ENCODE data around the gene C1orf94.

C1orf94 gene

GRCh38 chr1:34262023-34262853 is 85.5 kb downstream of the C1orf94 start:
- no peak for DNase-seq (ENCODE audit: low read depth)

- DNase-seq (ENCODE audit: low read depth) = no peak
Measured at GRCh38 chr1:34262921-34263320, 86.2 kb downstream of the C1orf94 start.

- DNase-seq (ENCODE audit: low read depth) = no peak
Measured at GRCh38 chr1:34263406-34263805, 86.7 kb downstream of the C1orf94 start.

GRCh38 chr1:34265396-34265795 is 88.7 kb downstream of the C1orf94 start:
- DNase-seq (ENCODE audit: low read depth) = no peak

GRCh38 chr1:34266127-34266951 is 89.6 kb downstream of the C1orf94 start:
- no peak for DNase-seq (ENCODE audit: low read depth)

- DNase-seq (ENCODE audit: low read depth) = no peak
Measured at GRCh38 chr1:34267326-34267725, 90.6 kb downstream of the C1orf94 start.

- peak; percentile 82 for DNase-seq (ENCODE audit: low read depth)
Measured at GRCh38 chr1:34268311-34268954, 91.7 kb downstream of the C1orf94 start.

Data from EH (cell line).